Measurements from ENCODE around the gene CNTNAP5.

The CNTNAP5 gene

GRCh38 chr2:124025171-124025580 is at the start of gene CNTNAP5:
Gene CNTNAP5, plus strand, starts transcription at chr2:124025287. Its CDS starts 364 bp downstream, at chr2:124025651.
- Histone ChIP-seq H3K4me1 (no peaks in the 10 kb centered on the region), H3K27me3 (ENCODE audit: control insufficient read depth, insufficient read depth, low read length) (no peaks in the 10 kb centered on the region), H2AFZ (peak within 1 kb of the TSS; percentile 62), H3K27ac (no peak within 1 kb of the TSS), H3K9ac (no peak within 1 kb of the TSS), H3K36me3 (ENCODE audit: control insufficient read depth, insufficient read depth, low read length) (no peaks in the 10 kb centered on the region), H3K9me3 (ENCODE audit: control insufficient read depth, low read length) (no peaks in the 10 kb centered on the region), H3K79me2 (no peaks in the 10 kb centered on the region), H3K4me3 (ENCODE audit: low read depth, low read length) (no peak within 1 kb of the TSS), H3K4me2 (ENCODE audit: low read length) (peak within 1 kb of the TSS; percentile 39)
- no peak for TF ChIP-seq CTCF (IDR thresholded peaks at IDR 0.05)

GRCh38 chr2:123976054-123976648 is 48.9 kb upstream of the CNTNAP5 start:
- H3K4me1 ChIP-seq = no peaks in the 10 kb centered on the region
- no peak overlapping the region for H2AFZ ChIP-seq
- H3K4me2 ChIP-seq (ENCODE audit: low read length) = no peak overlapping the region
- no peak overlapping the region for H3K27ac ChIP-seq
- H3K36me3 ChIP-seq (ENCODE audit: control insufficient read depth, insufficient read depth, low read length) = no peaks in the 10 kb centered on the region
- no peak for TF ChIP-seq CTCF (IDR thresholded peaks at IDR 0.05)
- no peaks in the 10 kb centered on the region for H3K27me3 ChIP-seq (ENCODE audit: control insufficient read depth, insufficient read depth, low read length)
- no peak overlapping the region for H3K9ac ChIP-seq
- no peak overlapping the region for H3K4me3 ChIP-seq (ENCODE audit: low read depth, low read length)
- no peaks in the 10 kb centered on the region for H3K79me2 ChIP-seq
- no peaks in the 10 kb centered on the region for H3K9me3 ChIP-seq (ENCODE audit: control insufficient read depth, low read length)

GRCh38 chr2:123993728-123994323 is 31.3 kb upstream of the CNTNAP5 start:
- TF ChIP-seq CTCF (IDR thresholded peaks at IDR 0.05) = peak; percentile 32
- Histone ChIP-seq H3K36me3 (ENCODE audit: control insufficient read depth, insufficient read depth, low read length) (no peaks in the 10 kb centered on the region), H3K27ac (no peak overlapping the region)

GRCh38 chr2:123999681-124000080 is 25.4 kb upstream of the CNTNAP5 start:
- no peaks in the 10 kb centered on the region for H3K27me3 ChIP-seq (ENCODE audit: control insufficient read depth, insufficient read depth, low read length)
- H3K27ac ChIP-seq = no peak overlapping the region
- TF ChIP-seq CTCF (IDR thresholded peaks at IDR 0.05) = no peak

More at GRCh38 chr2:123993728-123994323, 31.3 kb upstream of the CNTNAP5 start:
- Histone ChIP-seq H3K9me3 (ENCODE audit: control insufficient read depth, low read length) (no peaks in the 10 kb centered on the region), H3K4me3 (ENCODE audit: low read depth, low read length) (no peak overlapping the region), H3K27me3 (ENCODE audit: control insufficient read depth, insufficient read depth, low read length) (no peaks in the 10 kb centered on the region), H3K4me1 (no peaks in the 10 kb centered on the region), H3K4me2 (ENCODE audit: low read length) (no peak overlapping the region), H3K79me2 (no peaks in the 10 kb centered on the region), H3K9ac (no peak overlapping the region), H2AFZ (peak overlapping the region; percentile 23)

More at GRCh38 chr2:123999681-124000080, 25.4 kb upstream of the CNTNAP5 start:
- Histone ChIP-seq H3K9me3 (ENCODE audit: control insufficient read depth, low read length) (no peaks in the 10 kb centered on the region), H2AFZ (no peak overlapping the region), H3K4me1 (no peaks in the 10 kb centered on the region), H3K4me3 (ENCODE audit: low read depth, low read length) (no peak overlapping the region), H3K79me2 (no peaks in the 10 kb centered on the region), H3K36me3 (ENCODE audit: control insufficient read depth, insufficient read depth, low read length) (no peaks in the 10 kb centered on the region), H3K9ac (no peak overlapping the region), H3K4me2 (ENCODE audit: low read length) (no peak overlapping the region)
